Smooth muscle cell (in vitro differentiated cells): Measurements from ENCODE around the gene DLEC1. TPM values are rescaled to one million over a fixed set of nuclear protein-coding genes. Genes with fewer than 3 reads are reported as not detected.

ENCODE experiments used
- DNase-seq: peaks from one replicate; lab custom pipeline; 2025; ENCODE audit not compliant: unreplicated experiment; lab: John Stamatoyannopoulos, UW
- H2AFZ ChIP-seq: fragments of 200-600 bp; sonication (generic); 2 replicates; pipeline ENCODE4 v1.6.0; 2016; ENCODE audit warnings: antibody characterized with exemption, low read depth, mild to moderate bottlenecking
- H3F3A ChIP-seq: fragments of 200-600 bp; sonication (generic); 2 replicates; pipeline ENCODE4 v1.6.0; 2017; ENCODE audit warnings: antibody characterized with exemption, low read depth
- H3K27ac ChIP-seq: fragments of 200-600 bp; sonication (generic); 2 replicates; pipeline ENCODE4 v1.5.1; 2016; ENCODE audit warnings: low read depth, mild to moderate bottlenecking
- H3K27me3 ChIP-seq: fragments of 200-600 bp; sonication (generic); 2 replicates; pipeline ENCODE4 v1.6.1; 2016; ENCODE audit warnings: low read depth, mild to moderate bottlenecking
- H3K36me3 ChIP-seq: fragments of 200-600 bp; sonication (generic); 2 replicates; pipeline ENCODE4 v1.5.1; 2016; ENCODE audit warnings: low read depth
- H3K4me1 ChIP-seq: fragments of 200-600 bp; sonication (generic); 2 replicates; pipeline ENCODE4 v1.5.1; 2016; ENCODE audit warnings: low read depth
- H3K4me2 ChIP-seq: fragments of 200-600 bp; sonication (generic); 2 replicates; pipeline ENCODE4 v1.6.0; 2016; ENCODE audit warnings: mild to moderate bottlenecking
- H3K4me3 ChIP-seq: fragments of 200-600 bp; sonication (generic); 2 replicates; pipeline ENCODE4 v1.5.1; 2016; ENCODE audit warnings: mild to moderate bottlenecking
- H3K79me2 ChIP-seq: fragments of 200-600 bp; sonication (generic); 2 replicates; pipeline ENCODE4 v1.6.0; 2016; ENCODE audit warnings: low read depth, mild to moderate bottlenecking
- H3K9ac ChIP-seq: fragments of 200-600 bp; sonication (generic); 2 replicates; pipeline ENCODE4 v1.6.0; 2016; ENCODE audit warnings: low read depth
- H3K9me3 ChIP-seq: fragments of 200-600 bp; sonication (generic); replicated peaks from 2 replicates; pipeline ENCODE4 v1.5.1; 2016; ENCODE audit warnings: low read depth
- H4K20me1 ChIP-seq: fragments of 200-600 bp; sonication (generic); 2 replicates; pipeline ENCODE4 v1.6.0; 2016; ENCODE audit warnings: low read depth
- CTCF ChIP-seq: fragments of 200-600 bp; sonication (generic); IDR thresholded peaks from 2 replicates; pipeline ENCODE4 v1.5.1; 2017; ENCODE audit warnings: borderline replicate concordance, mild to moderate bottlenecking, antibody characterized with exemption; ENCODE audit not compliant: insufficient read depth, poor library complexity, severe bottlenecking
- WGBS: methylation state at CpG from one replicate; pipeline ENCODE4 v1.1.7; 2016; ENCODE audit warnings: low lambda C conversion rate; 5-methylcytosine and 5-hydroxymethylcytosine counted together
- polyA plus RNA-seq: library from polyadenylated mRNA; unstranded; fragments of >200 nt; fragmentation: Nextera tagmentation; extraction: Ambion mirVana; gene quantifications from 2 replicates; pipeline ENCODE4 v1.2.1, GENCODE V29; 2016
- total RNA-seq: library from RNA; depleted of rRNA; stranded (reverse); fragments of >200 nt; gene quantifications from 2 replicates; pipeline ENCODE4 v1.2.3, GENCODE V29; 2014

DLEC1 gene
- total and polyA plus RNA-seq, 2 experiments from 2014 or later = 0.27 to 0.61 TPM

- Histone ChIP-seq H2AFZ (no peak overlapping the region), H3F3A (no peaks in the 10 kb centered on the region), H3K27me3 (no peaks in the 10 kb centered on the region), H3K27ac (no peak overlapping the region), H3K79me2 (no peaks in the 10 kb centered on the region), H3K4me1 (peaks cover 20% of the 10 kb centered on the region), H3K36me3 (no peaks in the 10 kb centered on the region), H3K9ac (no peak overlapping the region), H4K20me1 (no peaks in the 10 kb centered on the region), H3K4me3 (no peak overlapping the region), H3K4me2 (no peak overlapping the region), H3K9me3 (peaks cover 5% of the 10 kb centered on the region)
- DNase-seq = no peak
- TF ChIP-seq CTCF = no peak
- WGBS = 96% methylated on average over 3 of the region's 3 CpGs
Observed at GRCh38 chr3:38100498-38100897, 61.5 kb downstream of the DLEC1 start.

GRCh38 chr3:38101811-38102443, 62.9 kb downstream of the DLEC1 start:
- DNase-seq = no peak
- Histone ChIP-seq H3K27me3 (no peaks in the 10 kb centered on the region), H3K4me3 (no peak overlapping the region), H3K79me2 (no peaks in the 10 kb centered on the region), H3K9ac (no peak overlapping the region), H3F3A (no peaks in the 10 kb centered on the region), H3K4me1 (peaks cover 20% of the 10 kb centered on the region), H3K36me3 (no peaks in the 10 kb centered on the region), H3K4me2 (no peak overlapping the region), H2AFZ (no peak overlapping the region), H3K9me3 (peaks cover 8% of the 10 kb centered on the region), H3K27ac (no peak overlapping the region), H4K20me1 (no peaks in the 10 kb centered on the region)
- TF ChIP-seq CTCF = no peak
- WGBS = 85% methylated on average over 6 of the region's 6 CpGs

GRCh38 chr3:38102444-38102814, 63.4 kb downstream of the DLEC1 start:
- Histone ChIP-seq H3K4me2 (no peak overlapping the region), H3K4me1 (peaks cover 20% of the 10 kb centered on the region), H3F3A (no peaks in the 10 kb centered on the region), H3K27me3 (no peaks in the 10 kb centered on the region), H3K79me2 (no peaks in the 10 kb centered on the region), H3K4me3 (no peak overlapping the region), H4K20me1 (no peaks in the 10 kb centered on the region), H3K27ac (no peak overlapping the region), H2AFZ (no peak overlapping the region), H3K9me3 (peaks cover 8% of the 10 kb centered on the region), H3K36me3 (no peaks in the 10 kb centered on the region), H3K9ac (no peak overlapping the region)
- 89% methylated on average over 1 of the region's 1 CpG for WGBS
- no peak for TF ChIP-seq CTCF
- no peak for DNase-seq

- Histone ChIP-seq H4K20me1 (no peaks in the 10 kb centered on the region), H3K4me3 (no peak overlapping the region), H3K4me2 (no peak overlapping the region), H3K9me3 (peaks cover 8% of the 10 kb centered on the region), H3K27me3 (no peaks in the 10 kb centered on the region), H3K9ac (no peak overlapping the region), H3K36me3 (no peaks in the 10 kb centered on the region), H3F3A (no peaks in the 10 kb centered on the region), H3K4me1 (peaks cover 2% of the 10 kb centered on the region), H2AFZ (no peak overlapping the region), H3K79me2 (no peaks in the 10 kb centered on the region), H3K27ac (no peak overlapping the region)
- TF ChIP-seq CTCF = no peak
- DNase-seq = no peak
- WGBS = 81% methylated on average over 1 of the region's 1 CpG
Observed at GRCh38 chr3:38105525-38105924, 66.5 kb downstream of the DLEC1 start.
